Measurements from ENCODE around the gene IL11.

GRCh38 chr19:55390461-55390880 is 20.2 kb upstream of the IL11 start:
- TF ChIP-seq CTCF (IDR thresholded peaks at IDR 0.05; ENCODE audit: borderline replicate concordance, extremely low read depth, low read length, poor library complexity, severe bottlenecking) = no peak
- no peak for TF ChIP-seq EZH2 (IDR thresholded peaks at IDR 0.05; ENCODE audit: borderline replicate concordance, low read depth, low read length, severe bottlenecking)
